ENCODE results near the gene MGA.

MGA gene

GRCh38 chr15:41817781-41818180 is 157.6 kb downstream of the MGA start (continued):
- TF ChIP-seq, protein P1, sequence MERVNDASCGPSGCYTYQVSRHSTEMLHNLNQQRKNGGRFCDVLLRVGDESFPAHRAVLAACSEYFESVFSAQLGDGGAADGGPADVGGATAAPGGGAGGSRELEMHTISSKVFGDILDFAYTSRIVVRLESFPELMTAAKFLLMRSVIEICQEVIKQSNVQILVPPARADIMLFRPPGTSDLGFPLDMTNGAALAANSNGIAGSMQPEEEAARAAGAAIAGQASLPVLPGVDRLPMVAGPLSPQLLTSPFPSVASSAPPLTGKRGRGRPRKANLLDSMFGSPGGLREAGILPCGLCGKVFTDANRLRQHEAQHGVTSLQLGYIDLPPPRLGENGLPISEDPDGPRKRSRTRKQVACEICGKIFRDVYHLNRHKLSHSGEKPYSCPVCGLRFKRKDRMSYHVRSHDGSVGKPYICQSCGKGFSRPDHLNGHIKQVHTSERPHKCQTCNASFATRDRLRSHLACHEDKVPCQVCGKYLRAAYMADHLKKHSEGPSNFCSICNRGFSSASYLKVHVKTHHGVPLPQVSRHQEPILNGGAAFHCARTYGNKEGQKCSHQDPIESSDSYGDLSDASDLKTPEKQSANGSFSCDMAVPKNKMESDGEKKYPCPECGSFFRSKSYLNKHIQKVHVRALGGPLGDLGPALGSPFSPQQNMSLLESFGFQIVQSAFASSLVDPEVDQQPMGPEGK (CRISPR knock-in tag; IDR thresholded peaks at IDR 0.05; ENCODE audit: borderline replicate concordance) = no peak
- no peak for TF ChIP-seq TCF4 (CRISPR knock-in tag; IDR thresholded peaks at IDR 0.05; ENCODE audit: borderline replicate concordance)

GRCh38 chr15:41819455-41820050 is 159.3 kb downstream of the MGA start:
- ATAC-seq = no peak
- no peak for TF ChIP-seq CSDC2 (CRISPR knock-in tag; IDR thresholded peaks at IDR 0.05)
- no peak for TF ChIP-seq GLIS3 (CRISPR knock-in tag; IDR thresholded peaks at IDR 0.05)
- no peak for TF ChIP-seq ISL1 (CRISPR knock-in tag; IDR thresholded peaks at IDR 0.05)

- TF ChIP-seq ZNF8 (CRISPR knock-in tag; IDR thresholded peaks at IDR 0.05) = no peak
- TF ChIP-seq ESRRG (CRISPR knock-in tag; IDR thresholded peaks at IDR 0.05) = no peak
- no peak for TF ChIP-seq GLIS3 (CRISPR knock-in tag; IDR thresholded peaks at IDR 0.05)
- TF ChIP-seq, protein P2, sequence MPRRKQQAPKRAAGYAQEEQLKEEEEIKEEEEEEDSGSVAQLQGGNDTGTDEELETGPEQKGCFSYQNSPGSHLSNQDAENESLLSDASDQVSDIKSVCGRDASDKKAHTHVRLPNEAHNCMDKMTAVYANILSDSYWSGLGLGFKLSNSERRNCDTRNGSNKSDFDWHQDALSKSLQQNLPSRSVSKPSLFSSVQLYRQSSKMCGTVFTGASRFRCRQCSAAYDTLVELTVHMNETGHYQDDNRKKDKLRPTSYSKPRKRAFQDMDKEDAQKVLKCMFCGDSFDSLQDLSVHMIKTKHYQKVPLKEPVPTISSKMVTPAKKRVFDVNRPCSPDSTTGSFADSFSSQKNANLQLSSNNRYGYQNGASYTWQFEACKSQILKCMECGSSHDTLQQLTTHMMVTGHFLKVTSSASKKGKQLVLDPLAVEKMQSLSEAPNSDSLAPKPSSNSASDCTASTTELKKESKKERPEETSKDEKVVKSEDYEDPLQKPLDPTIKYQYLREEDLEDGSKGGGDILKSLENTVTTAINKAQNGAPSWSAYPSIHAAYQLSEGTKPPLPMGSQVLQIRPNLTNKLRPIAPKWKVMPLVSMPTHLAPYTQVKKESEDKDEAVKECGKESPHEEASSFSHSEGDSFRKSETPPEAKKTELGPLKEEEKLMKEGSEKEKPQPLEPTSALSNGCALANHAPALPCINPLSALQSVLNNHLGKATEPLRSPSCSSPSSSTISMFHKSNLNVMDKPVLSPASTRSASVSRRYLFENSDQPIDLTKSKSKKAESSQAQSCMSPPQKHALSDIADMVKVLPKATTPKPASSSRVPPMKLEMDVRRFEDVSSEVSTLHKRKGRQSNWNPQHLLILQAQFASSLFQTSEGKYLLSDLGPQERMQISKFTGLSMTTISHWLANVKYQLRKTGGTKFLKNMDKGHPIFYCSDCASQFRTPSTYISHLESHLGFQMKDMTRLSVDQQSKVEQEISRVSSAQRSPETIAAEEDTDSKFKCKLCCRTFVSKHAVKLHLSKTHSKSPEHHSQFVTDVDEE (CRISPR knock-in tag; IDR thresholded peaks at IDR 0.05) = no peak
- TF ChIP-seq ARNTL (CRISPR knock-in tag; IDR thresholded peaks at IDR 0.05; ENCODE audit: borderline replicate concordance, low read depth) = no peak
- TF ChIP-seq POU6F1 (CRISPR knock-in tag; IDR thresholded peaks at IDR 0.05; ENCODE audit: borderline replicate concordance, low read depth) = no peak
- no peak for TF ChIP-seq ZNF70 (CRISPR knock-in tag; IDR thresholded peaks at IDR 0.05)
- TF ChIP-seq ZFP30 (CRISPR knock-in tag; IDR thresholded peaks at IDR 0.05) = no peak
- no peak for TF ChIP-seq BACH2 (CRISPR knock-in tag; IDR thresholded peaks at IDR 0.05; ENCODE audit: borderline replicate concordance)
- TF ChIP-seq, protein P1 (CRISPR knock-in tag; IDR thresholded peaks at IDR 0.05; ENCODE audit: borderline replicate concordance) = no peak
- no peak for ATAC-seq
These were observed 160.7 kb downstream of the MGA start for GRCh38 chr15:41820791-41821423.

GRCh38 chr15:41821831-41822230 is 161.6 kb downstream of the MGA start:
- no peak for ATAC-seq
- TF ChIP-seq ZFP3 (CRISPR knock-in tag; IDR thresholded peaks at IDR 0.05) = no peak
- TF ChIP-seq GLIS3 (CRISPR knock-in tag; IDR thresholded peaks at IDR 0.05) = no peak
- no peak for TF ChIP-seq ZNF8 (CRISPR knock-in tag; IDR thresholded peaks at IDR 0.05)
- no peak for TF ChIP-seq ISL1 (CRISPR knock-in tag; IDR thresholded peaks at IDR 0.05)
- TF ChIP-seq CSDC2 (CRISPR knock-in tag; IDR thresholded peaks at IDR 0.05) = no peak
- no peak for TF ChIP-seq POU6F1 (CRISPR knock-in tag; IDR thresholded peaks at IDR 0.05; ENCODE audit: borderline replicate concordance, low read depth)
- no peak for TF ChIP-seq ZNF565 (CRISPR knock-in tag; conservative IDR thresholded peaks at IDR 0.05; ENCODE audit: low read depth)
- TF ChIP-seq ZNF70 (CRISPR knock-in tag; IDR thresholded peaks at IDR 0.05) = no peak
- TF ChIP-seq TCF4 (CRISPR knock-in tag; IDR thresholded peaks at IDR 0.05; ENCODE audit: borderline replicate concordance) = no peak
- TF ChIP-seq SNAI2 (CRISPR knock-in tag; IDR thresholded peaks at IDR 0.05) = no peak
- TF ChIP-seq OSR1 (CRISPR knock-in tag; IDR thresholded peaks at IDR 0.05) = no peak
- TF ChIP-seq, protein P2 (CRISPR knock-in tag; IDR thresholded peaks at IDR 0.05) = no peak
- TF ChIP-seq, protein P3, sequence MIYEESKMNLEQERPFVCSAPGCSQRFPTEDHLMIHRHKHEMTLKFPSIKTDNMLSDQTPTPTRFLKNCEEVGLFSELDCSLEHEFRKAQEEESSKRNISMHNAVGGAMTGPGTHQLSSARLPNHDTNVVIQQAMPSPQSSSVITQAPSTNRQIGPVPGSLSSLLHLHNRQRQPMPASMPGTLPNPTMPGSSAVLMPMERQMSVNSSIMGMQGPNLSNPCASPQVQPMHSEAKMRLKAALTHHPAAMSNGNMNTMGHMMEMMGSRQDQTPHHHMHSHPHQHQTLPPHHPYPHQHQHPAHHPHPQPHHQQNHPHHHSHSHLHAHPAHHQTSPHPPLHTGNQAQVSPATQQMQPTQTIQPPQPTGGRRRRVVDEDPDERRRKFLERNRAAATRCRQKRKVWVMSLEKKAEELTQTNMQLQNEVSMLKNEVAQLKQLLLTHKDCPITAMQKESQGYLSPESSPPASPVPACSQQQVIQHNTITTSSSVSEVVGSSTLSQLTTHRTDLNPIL (CRISPR knock-in tag; IDR thresholded peaks at IDR 0.05; ENCODE audit: low read depth) = no peak
- TF ChIP-seq TOX (CRISPR knock-in tag; IDR thresholded peaks at IDR 0.05; ENCODE audit: borderline replicate concordance) = no peak
- TF ChIP-seq BACH2 (CRISPR knock-in tag; IDR thresholded peaks at IDR 0.05; ENCODE audit: borderline replicate concordance) = no peak
- no peak for TF ChIP-seq RARB (CRISPR knock-in tag; IDR thresholded peaks at IDR 0.05)

Data from SK-N-SH treated with all-trans-retinoic acid at 6 μM for 48 hours (cell line).